H1 (cell line): ENCODE data around the gene PRADC1. TPM values are rescaled to one million over a fixed set of nuclear protein-coding genes. Genes with fewer than 3 reads are reported as not detected.

Experiments used
- CTCF ChIA-PET: fragments of 300-600 bp; sonication (Branson Sonifier 250); formaldehyde crosslinking; loops from one replicate; lab custom pipeline; 2021; ENCODE audit not compliant: partially characterized antibody; lab: Charles Lee
- POLR2A ChIA-PET: fragments of 300-600 bp; sonication (Branson Sonifier 250); formaldehyde crosslinking; loops from one replicate; lab custom pipeline; 2021; ENCODE audit warnings: inconsistent platforms; ENCODE audit not compliant: partially characterized antibody; lab: Charles Lee
- DNase-seq, 2 experiments: peaks; one replicate each; pipeline versions ENCODE4 v3.0.0 to v3.0.0-alpha.2; 2010 to 2022; ENCODE audit warnings: low spot score in 2 of 2, low read depth in 1 of 2, mixed read lengths in 1 of 2
- FAIRE-seq: peaks from 2 replicates; lab custom pipeline; 2011; peaks lifted over from hg19 to GRCh38; lab: Jason Lieb, UNC
- H2AFZ ChIP-seq: 2 replicates; pipeline ENCODE4 v1.8.1; 2012; ENCODE audit warnings: low read length, inconsistent platforms
- H2AK5ac ChIP-seq: 2 replicates; pipeline ENCODE4 v1.6.1; 2013; ENCODE audit warnings: low read depth, low read length
- H2BK120ac ChIP-seq: replicated peaks from 2 replicates; pipeline ENCODE3; 2013; ENCODE audit warnings: low read depth, low read length, inconsistent platforms
- H2BK12ac ChIP-seq: 2 replicates; pipeline ENCODE4 v1.6.1; 2013; ENCODE audit warnings: low read depth, low read length
- H2BK15ac ChIP-seq: 2 replicates; pipeline ENCODE4 v1.6.1; 2013; ENCODE audit warnings: low read length
- H2BK20ac ChIP-seq: 2 replicates; pipeline ENCODE4 v1.6.1; 2013; ENCODE audit warnings: low read length
- H2BK5ac ChIP-seq: 2 replicates; pipeline ENCODE4 v1.6.1; 2013; ENCODE audit warnings: low read depth, low read length
- H3K14ac ChIP-seq: 2 replicates; pipeline ENCODE4 v1.6.1; 2013; ENCODE audit warnings: inconsistent platforms; ENCODE audit not compliant: insufficient read length
- H3K18ac ChIP-seq: 2 replicates; pipeline ENCODE4 v1.6.1; 2013; ENCODE audit warnings: low read length; ENCODE audit errors: extremely low read depth
- H3K23ac ChIP-seq: 2 replicates; pipeline ENCODE4 v1.6.1; 2013; ENCODE audit warnings: inconsistent platforms; ENCODE audit not compliant: insufficient read length
- H3K23me2 ChIP-seq: 2 replicates; pipeline ENCODE4 v1.6.1; 2013; ENCODE audit warnings: low read depth, low read length
- H3K27ac ChIP-seq: 2 replicates; pipeline ENCODE4 v1.6.1; 2011; ENCODE audit warnings: low read depth, low read length, inconsistent platforms
- H3K27me3 ChIP-seq, 4 experiments: replicated peaks in 1 of 4; 1 replicate in 1 of 4; 2 replicates in 3 of 4; pipeline versions ENCODE4 v1.6.1 to v1.8.1; 2011 to 2013; ENCODE audit warnings: low read length in 3 of 4, mild to moderate bottlenecking in 3 of 4, inconsistent platforms in 2 of 4, mixed read lengths in 2 of 4, moderate library complexity in 1 of 4; ENCODE audit not compliant: control insufficient read depth in 3 of 4, insufficient read depth in 3 of 4; ENCODE audit errors: extremely low read depth in 1 of 4
- H3K36me3 ChIP-seq, 4 experiments: 2 replicates each; pipeline versions ENCODE4 v1.6.1 to v1.8.1; 2011 to 2013; ENCODE audit warnings: mild to moderate bottlenecking in 4 of 4, low read length in 3 of 4, moderate library complexity in 2 of 4, control low read depth in 1 of 4, inconsistent platforms in 1 of 4; ENCODE audit not compliant: insufficient read depth in 4 of 4, control insufficient read depth in 2 of 4
- H3K4ac ChIP-seq: replicated peaks from 2 replicates; pipeline ENCODE3; 2013; ENCODE audit warnings: low read length, low read depth, mixed read lengths, inconsistent platforms; ENCODE audit not compliant: insufficient read length
- H3K4me1 ChIP-seq, 4 experiments: replicated peaks in 1 of 4; 1 replicate in 1 of 4; 2 replicates in 3 of 4; pipeline versions ENCODE4 v1.6.1 to v1.8.1; 2011 to 2013; ENCODE audit warnings: low read length in 3 of 4, inconsistent platforms in 2 of 4, mixed read lengths in 1 of 4; ENCODE audit not compliant: insufficient read depth in 4 of 4, control insufficient read depth in 3 of 4
- H3K4me2 ChIP-seq, 2 experiments: 2 replicates each; pipeline versions ENCODE4 v1.6.1 to v1.8.1; 2011 to 2013; ENCODE audit warnings: low read depth in 2 of 2, low read length in 2 of 2, control low read depth in 1 of 2, inconsistent platforms in 1 of 2, mild to moderate bottlenecking in 1 of 2; ENCODE audit not compliant: insufficient read depth in 1 of 2
- H3K4me3 ChIP-seq, 4 experiments: fragments of 200-600, 300-600 bp in 1 of 4; sonication (generic), shearing (Covaris generic), sonication (Bioruptor Twin) in 1 of 4; 2 replicates each; pipeline versions ENCODE4 v1.5.1 to v1.8.1; 2011 to 2016; ENCODE audit warnings: low read length in 4 of 4, low read depth in 3 of 4, control low read depth in 2 of 4, inconsistent platforms in 2 of 4, mild to moderate bottlenecking in 2 of 4, mixed read lengths in 1 of 4, moderate library complexity in 1 of 4; ENCODE audit not compliant: insufficient read depth in 2 of 4; ENCODE audit errors: extremely low read depth in 1 of 4
- H3K56ac ChIP-seq: replicated peaks from 2 replicates; pipeline ENCODE3; 2013; ENCODE audit warnings: low read depth, mild to moderate bottlenecking, mixed read lengths, low read length, inconsistent platforms; ENCODE audit not compliant: insufficient read length
- H3K79me1 ChIP-seq: 2 replicates; pipeline ENCODE4 v1.6.1; 2013; ENCODE audit warnings: low read depth, low read length, control low read depth
- H3K79me2 ChIP-seq, 2 experiments: 2 replicates each; pipeline versions ENCODE4 v1.6.1 to v1.8.1; 2012 to 2013; ENCODE audit warnings: low read length in 2 of 2, mild to moderate bottlenecking in 2 of 2, inconsistent platforms in 1 of 2; ENCODE audit not compliant: insufficient read depth in 2 of 2, control insufficient read depth in 1 of 2
- H3K9ac ChIP-seq, 4 experiments: replicated peaks in 1 of 4; 1 replicate in 1 of 4; 2 replicates in 3 of 4; pipeline versions ENCODE4 v1.6.1 to v1.8.1; 2011 to 2013; ENCODE audit warnings: low read depth in 3 of 4, low read length in 3 of 4, control low read depth in 2 of 4, mild to moderate bottlenecking in 2 of 4, moderate library complexity in 2 of 4, inconsistent platforms in 1 of 4; ENCODE audit errors: extremely low read depth in 1 of 4
- H3K9me3 ChIP-seq, 2 experiments: 2 replicates each; pipeline versions ENCODE4 v1.6.1 to v1.8.1; 2012 to 2013; ENCODE audit warnings: mild to moderate bottlenecking in 2 of 2, moderate library complexity in 2 of 2, control low read depth in 1 of 2, inconsistent platforms in 1 of 2, low read depth in 1 of 2, low read length in 1 of 2, mixed read lengths in 1 of 2; ENCODE audit not compliant: insufficient read depth in 2 of 2
- H4K20me1 ChIP-seq, 2 experiments: replicated peaks in 1 of 2; 2 replicates each; pipeline versions ENCODE3 to v1.8.1; 2011 to 2013; ENCODE audit warnings: inconsistent platforms in 2 of 2, low read length in 2 of 2, mild to moderate bottlenecking in 1 of 2; ENCODE audit not compliant: insufficient read depth in 2 of 2, control insufficient read depth in 1 of 2
- H4K5ac ChIP-seq: 2 replicates; pipeline ENCODE4 v1.6.1; 2013; ENCODE audit warnings: low read length, low read depth, mixed read lengths, inconsistent platforms; ENCODE audit not compliant: insufficient read length
- H4K8ac ChIP-seq: 2 replicates; pipeline ENCODE4 v1.8.0; 2013; ENCODE audit warnings: mild to moderate bottlenecking, moderate library complexity, low read length, inconsistent platforms; ENCODE audit not compliant: insufficient read depth; ENCODE audit errors: extremely low read depth
- H4K91ac ChIP-seq: replicated peaks from 2 replicates; pipeline ENCODE3; 2013; ENCODE audit warnings: low read length, mixed read lengths, inconsistent platforms; ENCODE audit not compliant: insufficient read length
- BRCA1 ChIP-seq: IDR thresholded peaks from 2 replicates; pipeline ENCODE4 v1.6.1; 2012; ENCODE audit warnings: low read depth, low read length, improper control_type of control experiment
- EP300 ChIP-seq, 2 experiments: IDR thresholded peaks; 1 replicate in 1 of 2; 2 replicates in 1 of 2; pipeline ENCODE4 v1.6.1; 2011 to 2012; ENCODE audit warnings: low read depth in 2 of 2, low read length in 2 of 2, mild to moderate bottlenecking in 2 of 2, borderline replicate concordance in 1 of 2, inconsistent platforms in 1 of 2, moderate library complexity in 1 of 2
- JUN ChIP-seq: IDR thresholded peaks from 2 replicates; pipeline ENCODE4 v1.6.1; 2011; ENCODE audit warnings: low read depth, mild to moderate bottlenecking, improper control_type of control experiment, low read length
- PHF8 ChIP-seq: fragments of 200-600 bp; sonication (generic); conservative IDR thresholded peaks from 2 replicates; pipeline ENCODE4 v1.7.1; 2012; ENCODE audit warnings: low read depth, mild to moderate bottlenecking, inconsistent platforms, low read length, moderate library complexity
- POLR2AphosphoS5 ChIP-seq: IDR thresholded peaks from 2 replicates; pipeline ENCODE4 v1.6.1; 2011; ENCODE audit warnings: low read depth, low read length
- TAF1 ChIP-seq: IDR thresholded peaks from 2 replicates; pipeline ENCODE4 v1.6.1; 2011; ENCODE audit warnings: mild to moderate bottlenecking, low read depth, low read length
- USF2 ChIP-seq: IDR thresholded peaks from 2 replicates; pipeline ENCODE4 v1.6.1; 2011; ENCODE audit warnings: low read length, improper control_type of control experiment
- ZNF274 ChIP-seq: IDR thresholded peaks from 2 replicates; pipeline ENCODE4 v1.7.0; 2012; ENCODE audit warnings: low read length, borderline replicate concordance; ENCODE audit errors: extremely low read depth
- WGBS, 2 experiments: shearing (Covaris generic) in 1 of 2; methylation state at CpG; one replicate each; pipeline versions ENCODE4 v1.1.6 to v1.1.7; 2013 to 2015; ENCODE audit warnings: low lambda C conversion rate in 2 of 2, mixed read lengths in 2 of 2, inconsistent platforms in 1 of 2, low coverage in 1 of 2, missing lambda C conversion rate in 1 of 2; ENCODE audit not compliant: insufficient replicate concordance in 2 of 2, insufficient coverage in 1 of 2, insufficient read length in 1 of 2; ENCODE audit errors: extremely low coverage in 1 of 2, missing lambda C conversion rate in 1 of 2; 5-methylcytosine and 5-hydroxymethylcytosine counted together
- polyA plus RNA-seq, 7 experiments: library from polyadenylated mRNA; depleted of rRNA in 3 of 7; stranded (reverse) in 5 of 7; unstranded in 2 of 7; fragments of >200 nt in 5 of 7; fragments of 200-250 nt in 2 of 7; gene quantifications; 1 replicate in 5 of 7; 2 replicates in 1 of 7; 4 replicates in 1 of 7; pipeline versions ENCODE4 v1.2.1 to v1.2.3, GENCODE V29; 2011 to 2013; ENCODE audit warnings: missing spikeins in 2 of 7, mixed read lengths in 2 of 7
- total RNA-seq: library from RNA; stranded (reverse); fragmentation: NEBNext Ultra II Directional; extraction: Animal tissue kit (Norgen Biotek cat#: 25700); gene quantifications from 2 replicates; pipeline ENCODE4 v1.2.1, GENCODE V29; 2021

PRADC1 gene
- total and polyA plus RNA-seq, 2 of the 8 experiments (the other 6 are each of a cell fraction or from before 2014, with no cell fraction given) = 8.9 to 13.1 TPM

GRCh38 chr2:73225513-73226360 is 7.3 kb downstream of the PRADC1 start:
- no peak overlapping the region for H2BK120ac ChIP-seq
- TF ChIP-seq EP300 (IDR thresholded peaks at IDR 0.05; ENCODE audit: borderline replicate concordance in 1 of 2, low read depth in 2 of 2, low read length in 2 of 2) = no peak
- no peak for TF ChIP-seq ZNF274
- no peak for TF ChIP-seq POLR2AphosphoS5
- no peak for TF ChIP-seq JUN
- TF ChIP-seq BRCA1 = no peak
- TF ChIP-seq USF2 = no peak
- TF ChIP-seq PHF8 = no peak
- TF ChIP-seq TAF1 = no peak
- TF ChIP-seq, all 59 proteins: peak for 0
- no peak overlapping the region for H2BK15ac ChIP-seq
- no peak overlapping the region for H2AK5ac ChIP-seq
- H4K8ac ChIP-seq = no peak overlapping the region
- H3K9me3 ChIP-seq = no peaks in the 10 kb centered on the region
- H3K4me2 ChIP-seq = no peak overlapping the region
- H3K27me3 ChIP-seq = no peaks in the 10 kb centered on the region
- no peak overlapping the region for H3K18ac ChIP-seq
- H2BK12ac ChIP-seq = no peak overlapping the region
- ChIA-PET POLR2A (interaction anchor here (0.9 to 11.5 kb wide), 3 partner anchors 8 to 14 kb away, joined by 3 to 113 read pairs (median 3); partner anchors contain the start of genes CCT7 and PRADC1), CTCF (interaction anchor here (1.3 to 2.5 kb wide), 3 partner anchors 13 to 65 kb away, joined by 3 to 14 read pairs (median 4); partner anchors contain the start of gene SMYD5)
- H3K4me1 ChIP-seq = no peaks in the 10 kb centered on the region
- H3K4me3 ChIP-seq = no peak overlapping the region
- DNase-seq = no peak
- 90% methylated on average over 9 of the region's 9 CpGs; no CpG with 5 or more reads in 1 of the 2 experiments for WGBS, 2 experiments
- H2BK20ac ChIP-seq = no peak overlapping the region
- H2BK5ac ChIP-seq = no peak overlapping the region
- no peak overlapping the region for H3K4ac ChIP-seq
- H3K79me2 ChIP-seq = no peaks in the 10 kb centered on the region
- H3K14ac ChIP-seq = no peak overlapping the region
- no peak overlapping the region for H3K56ac ChIP-seq
- no peak overlapping the region for H2AFZ ChIP-seq
- FAIRE-seq = no peak
- no peak overlapping the region for H3K9ac ChIP-seq
- H3K23me2 ChIP-seq = no peaks in the 10 kb centered on the region
- no peak overlapping the region for H4K5ac ChIP-seq
- no peak overlapping the region for H3K27ac ChIP-seq
- H3K23ac ChIP-seq = no peak overlapping the region
- H4K91ac ChIP-seq = no peak overlapping the region
- H4K20me1 ChIP-seq = peaks cover 0 to 3% of the 10 kb centered on the region in 2 experiments
- H3K36me3 ChIP-seq = peaks cover 6 to 39% (median 15%) of the 10 kb centered on the region in 4 experiments; a peak in 7 of 8 replicates
- H3K79me1 ChIP-seq = no peaks in the 10 kb centered on the region
